Measurements from ENCODE around the gene PPP1R9A.

The PPP1R9A gene

DNA sequence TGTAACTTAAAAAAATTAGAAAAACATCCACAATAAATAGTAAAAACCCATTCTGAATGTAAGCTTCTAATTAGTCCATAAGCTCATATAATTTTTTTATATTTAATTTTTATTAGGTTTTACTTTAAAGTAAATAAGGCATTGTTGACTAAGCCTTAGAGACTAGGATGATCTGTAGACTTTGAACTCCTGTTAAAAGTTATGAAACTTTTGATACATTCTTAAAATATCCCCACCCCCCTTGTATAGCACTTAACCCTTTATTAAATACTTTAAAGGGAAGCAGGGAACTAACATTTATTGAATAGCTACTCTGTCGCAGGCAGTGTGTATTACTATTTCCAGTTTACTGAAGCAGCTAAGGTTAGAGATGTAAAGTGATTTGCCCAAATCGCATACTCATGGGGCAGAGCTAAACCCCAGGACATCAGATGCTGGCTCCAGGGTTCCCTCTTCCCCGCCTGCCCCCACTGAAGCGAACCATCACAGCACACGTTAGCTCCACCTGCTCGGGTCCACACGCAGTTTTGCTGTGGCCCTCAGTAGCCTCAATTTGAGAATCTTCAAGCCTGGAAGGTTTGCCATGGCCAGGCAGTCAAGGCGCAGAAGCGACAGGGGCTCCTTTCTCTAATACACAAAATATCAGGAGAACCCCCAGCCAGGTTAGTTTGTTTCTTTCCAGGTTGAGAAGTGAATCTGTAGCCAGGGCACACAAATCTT, 416.2 kb downstream of the PPP1R9A start:
- no peak overlapping the region for H3K4me2 ChIP-seq (ENCODE audit: insufficient read depth, low read length, poor library complexity, severe bottlenecking)
- H3K27me3 ChIP-seq (ENCODE audit: control insufficient read depth in 3 of 3, insufficient read depth in 3 of 3, low read depth in 1 of 3, low read length in 3 of 3) = no peaks in the 10 kb centered on the region
- no peak overlapping the region for H3K4ac ChIP-seq (ENCODE audit: low read length)
- H3K4me1 ChIP-seq (ENCODE audit: control insufficient read depth in 2 of 2, insufficient read depth in 1 of 2, low read depth in 1 of 2, low read length in 2 of 2) = no peaks in the 10 kb centered on the region
- no peak overlapping the region for H3K18ac ChIP-seq (ENCODE audit: low read length)
- no peak overlapping the region for H4K8ac ChIP-seq (ENCODE audit: low read depth, low read length)
- H3K4me3 ChIP-seq (ENCODE audit: low read length in 2 of 2) = no peak overlapping the region
- no peak overlapping the region for H2AFZ ChIP-seq (ENCODE audit: low read length)
- no peaks in the 10 kb centered on the region for H3K36me3 ChIP-seq (replicated peaks in 1 of 2; ENCODE audit: control insufficient read depth in 2 of 2, insufficient read depth in 2 of 2, low read length in 2 of 2)
- no peak overlapping the region for H3K9ac ChIP-seq (ENCODE audit: low read depth, low read length, poor library complexity)
- peaks cover 0 to 3% of the 10 kb centered on the region in 2 donors for H3K9me3 ChIP-seq (replicated peaks in 1 of 2; ENCODE audit: control insufficient read depth in 2 of 2, insufficient read depth in 1 of 2, low read depth in 1 of 2, low read length in 2 of 2)
- no peak overlapping the region for H3K27ac ChIP-seq (replicated peaks; ENCODE audit: low read length)
- no peak for DNase-seq (ENCODE audit: low spot score)
- H3K79me1 ChIP-seq (ENCODE audit: low read depth, low read length) = no peaks in the 10 kb centered on the region
- H4K91ac ChIP-seq (ENCODE audit: low read depth, low read length, poor library complexity) = no peak overlapping the region
- no peak overlapping the region for H3K23ac ChIP-seq (ENCODE audit: low read depth, low read length, poor library complexity)
- H2BK5ac ChIP-seq (ENCODE audit: low read length) = no peak overlapping the region
- H2BK12ac ChIP-seq (ENCODE audit: low read length) = no peak overlapping the region
- no peak overlapping the region for H2BK120ac ChIP-seq (ENCODE audit: low read depth, low read length)
- H2BK15ac ChIP-seq (ENCODE audit: low read length) = no peak overlapping the region
- no CpG with 5 or more reads among the region's 9 CpGs for WGBS, 2 donors (ENCODE audit: extremely low coverage in 2 of 2, insufficient read length in 2 of 2, insufficient replicate concordance in 1 of 2)
- H2AK5ac ChIP-seq (ENCODE audit: low read depth, low read length) = no peak overlapping the region
- no peak overlapping the region for H3K14ac ChIP-seq (ENCODE audit: low read length)

DNA sequence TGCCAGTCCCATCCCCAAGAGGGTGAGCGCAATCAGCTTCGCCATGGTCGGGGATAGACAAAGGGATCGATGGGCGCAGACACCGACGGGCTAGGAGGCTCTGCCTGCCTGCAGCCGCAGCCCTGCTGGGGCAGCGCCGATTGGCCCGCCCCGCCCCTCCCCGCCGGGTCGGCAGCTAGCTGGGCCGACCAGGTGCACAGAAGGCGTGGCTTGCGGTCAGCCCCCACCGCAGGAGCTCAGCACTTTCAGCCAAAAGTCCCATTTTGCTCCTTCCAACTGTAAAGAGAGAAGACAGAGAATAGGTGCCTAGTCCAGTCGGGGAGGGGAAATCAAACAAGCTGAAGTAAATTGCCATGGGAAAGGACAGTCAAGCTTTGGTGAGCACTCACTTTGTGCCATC, 417.0 kb downstream of the PPP1R9A start, which contains the start of gene PON1:
TSS of gene PON1 (minus strand) at position 102 of the 400 bp plus-strand sequence. CDS start at position 45, 57 bp downstream.
- Histone ChIP-seq H2BK120ac (ENCODE audit: low read depth, low read length) (no peak within 1 kb of the TSS), H3K36me3 (replicated peaks in 1 of 2; ENCODE audit: control insufficient read depth in 2 of 2, insufficient read depth in 2 of 2, low read length in 2 of 2) (no peaks in the 10 kb centered on the region), H3K4me2 (ENCODE audit: insufficient read depth, low read length, poor library complexity, severe bottlenecking) (no peak within 1 kb of the TSS), H2BK5ac (ENCODE audit: low read length) (no peak within 1 kb of the TSS), H3K4ac (ENCODE audit: low read length) (no peak within 1 kb of the TSS), H2AK5ac (ENCODE audit: low read depth, low read length) (no peak within 1 kb of the TSS), H3K23ac (ENCODE audit: low read depth, low read length, poor library complexity) (peak within 1 kb of the TSS; percentile 17), H3K4me1 (ENCODE audit: control insufficient read depth in 2 of 2, insufficient read depth in 1 of 2, low read depth in 1 of 2, low read length in 2 of 2) (no peaks in the 10 kb centered on the region), H4K91ac (ENCODE audit: low read depth, low read length, poor library complexity) (no peak within 1 kb of the TSS), H4K8ac (ENCODE audit: low read depth, low read length) (no peak within 1 kb of the TSS), H3K4me3 (ENCODE audit: low read length in 2 of 2) (no peak within 1 kb of the TSS), H3K79me1 (ENCODE audit: low read depth, low read length) (no peaks in the 10 kb centered on the region), H3K27me3 (ENCODE audit: control insufficient read depth in 3 of 3, insufficient read depth in 3 of 3, low read depth in 1 of 3, low read length in 3 of 3) (no peaks in the 10 kb centered on the region), H2AFZ (ENCODE audit: low read length) (no peak within 1 kb of the TSS), H3K14ac (ENCODE audit: low read length) (no peak within 1 kb of the TSS), H2BK12ac (ENCODE audit: low read length) (no peak within 1 kb of the TSS), H3K27ac (replicated peaks; ENCODE audit: low read length) (no peak within 1 kb of the TSS), H3K9me3 (replicated peaks in 1 of 2; ENCODE audit: control insufficient read depth in 2 of 2, insufficient read depth in 1 of 2, low read depth in 1 of 2, low read length in 2 of 2) (peaks cover 0 to 3% of the 10 kb centered on the region in 2 donors), H3K18ac (ENCODE audit: low read length) (peak within 1 kb of the TSS; percentile 60), H2BK15ac (ENCODE audit: low read length) (peak within 1 kb of the TSS; percentile 33), H3K9ac (ENCODE audit: low read depth, low read length, poor library complexity) (no peak within 1 kb of the TSS)
- no CpG with 5 or more reads among the region's 20 CpGs for WGBS, 2 donors (ENCODE audit: extremely low coverage in 2 of 2, insufficient read length in 2 of 2, insufficient replicate concordance in 1 of 2)
- no peak for DNase-seq (ENCODE audit: low spot score)

DNA sequence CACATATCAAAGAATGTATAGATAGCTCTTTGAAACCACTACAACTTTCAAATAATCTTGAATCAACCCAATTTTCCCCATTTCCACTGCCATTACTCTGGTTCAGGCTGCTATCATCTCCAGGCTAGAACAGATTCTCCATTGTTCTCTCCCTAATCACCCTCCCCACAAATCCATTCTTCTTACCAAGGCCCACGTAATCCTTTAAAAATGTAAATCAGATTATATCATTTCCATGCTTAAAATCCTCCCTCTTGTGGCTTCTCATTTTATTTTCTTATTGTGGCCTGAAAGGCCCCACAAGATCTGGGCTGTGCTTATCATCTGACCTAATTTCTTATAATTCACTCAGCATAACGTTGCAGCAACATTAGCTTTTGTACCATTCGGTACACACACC, 420.0 kb downstream of the PPP1R9A start:
- Histone ChIP-seq H3K9me3 (replicated peaks in 1 of 2; ENCODE audit: control insufficient read depth in 2 of 2, insufficient read depth in 1 of 2, low read depth in 1 of 2, low read length in 2 of 2) (peaks cover 0 to 3% of the 10 kb centered on the region in 2 donors), H3K36me3 (replicated peaks in 1 of 2; ENCODE audit: control insufficient read depth in 2 of 2, insufficient read depth in 2 of 2, low read length in 2 of 2) (no peaks in the 10 kb centered on the region), H3K4me2 (ENCODE audit: insufficient read depth, low read length, poor library complexity, severe bottlenecking) (no peak overlapping the region), H3K27ac (replicated peaks; ENCODE audit: low read length) (no peak overlapping the region), H2AFZ (ENCODE audit: low read length) (no peak overlapping the region), H3K4ac (ENCODE audit: low read length) (no peak overlapping the region), H3K27me3 (ENCODE audit: control insufficient read depth in 3 of 3, insufficient read depth in 3 of 3, low read depth in 1 of 3, low read length in 3 of 3) (no peaks in the 10 kb centered on the region), H3K18ac (ENCODE audit: low read length) (no peak overlapping the region), H3K14ac (ENCODE audit: low read length) (no peak overlapping the region), H2BK12ac (ENCODE audit: low read length) (no peak overlapping the region), H2BK120ac (ENCODE audit: low read depth, low read length) (no peak overlapping the region), H3K4me3 (ENCODE audit: low read length in 2 of 2) (no peak overlapping the region), H3K4me1 (ENCODE audit: control insufficient read depth in 2 of 2, insufficient read depth in 1 of 2, low read depth in 1 of 2, low read length in 2 of 2) (peaks cover 0 to 3% of the 10 kb centered on the region in 2 donors), H4K91ac (ENCODE audit: low read depth, low read length, poor library complexity) (no peak overlapping the region), H3K23ac (ENCODE audit: low read depth, low read length, poor library complexity) (no peak overlapping the region), H3K9ac (ENCODE audit: low read depth, low read length, poor library complexity) (no peak overlapping the region), H3K79me1 (ENCODE audit: low read depth, low read length) (no peaks in the 10 kb centered on the region), H2BK5ac (ENCODE audit: low read length) (no peak overlapping the region), H2AK5ac (ENCODE audit: low read depth, low read length) (no peak overlapping the region), H2BK15ac (ENCODE audit: low read length) (no peak overlapping the region), H4K8ac (ENCODE audit: low read depth, low read length) (no peak overlapping the region)
- no peak for DNase-seq (ENCODE audit: low spot score)
- 100% methylated on average over 1 of the region's 3 CpGs; no CpG with 5 or more reads in 1 of the 2 donors for WGBS, 2 donors (ENCODE audit: extremely low coverage in 2 of 2, insufficient read length in 2 of 2, insufficient replicate concordance in 1 of 2)

DNA sequence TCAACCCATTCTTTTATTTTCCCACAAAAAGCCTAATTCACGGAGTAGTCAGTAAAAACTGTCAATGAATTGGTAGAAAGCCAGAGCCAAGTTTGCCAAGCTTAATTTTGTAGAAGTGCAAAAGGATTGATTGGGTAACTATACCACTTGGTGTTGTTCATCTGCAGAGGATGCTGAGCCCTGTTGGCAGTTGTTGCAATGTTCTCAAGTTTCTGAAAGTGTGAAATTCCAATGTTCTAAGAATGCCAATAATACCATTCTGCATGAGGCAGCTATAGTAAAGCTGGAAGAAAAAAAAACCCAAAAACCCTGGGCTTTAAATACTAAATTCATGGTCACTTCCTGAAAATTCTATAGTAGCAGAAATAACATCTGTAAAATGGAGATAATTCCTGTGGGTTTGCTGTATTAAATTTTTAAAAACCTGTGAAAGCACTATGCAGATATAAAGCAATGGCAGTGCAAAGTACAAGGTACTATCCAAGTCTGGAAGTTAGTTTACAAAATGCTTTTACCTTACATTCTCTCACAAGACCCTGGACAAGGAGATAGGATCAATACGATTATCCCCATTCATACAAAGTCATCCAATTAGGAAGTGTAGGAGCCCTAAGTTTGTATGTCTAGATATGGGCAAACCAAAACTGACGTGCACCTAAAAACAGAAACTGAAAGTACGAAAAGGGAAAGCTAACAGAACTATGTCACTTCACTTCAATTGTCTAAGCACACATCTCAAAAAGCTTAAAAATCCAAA, 423.0 kb downstream of the PPP1R9A start:
- Histone ChIP-seq H3K79me1 (ENCODE audit: low read depth, low read length) (no peaks in the 10 kb centered on the region), H2BK120ac (ENCODE audit: low read depth, low read length) (no peak overlapping the region), H3K9me3 (replicated peaks in 1 of 2; ENCODE audit: control insufficient read depth in 2 of 2, insufficient read depth in 1 of 2, low read depth in 1 of 2, low read length in 2 of 2) (peaks cover 0 to 3% of the 10 kb centered on the region in 2 donors), H2BK5ac (ENCODE audit: low read length) (no peak overlapping the region), H2AFZ (ENCODE audit: low read length) (peak overlapping the region; percentile 40), H4K91ac (ENCODE audit: low read depth, low read length, poor library complexity) (no peak overlapping the region), H3K4me2 (ENCODE audit: insufficient read depth, low read length, poor library complexity, severe bottlenecking) (no peak overlapping the region), H3K18ac (ENCODE audit: low read length) (no peak overlapping the region), H2BK12ac (ENCODE audit: low read length) (no peak overlapping the region), H3K27me3 (ENCODE audit: control insufficient read depth in 3 of 3, insufficient read depth in 3 of 3, low read depth in 1 of 3, low read length in 3 of 3) (no peaks in the 10 kb centered on the region), H3K14ac (ENCODE audit: low read length) (no peak overlapping the region), H3K23ac (ENCODE audit: low read depth, low read length, poor library complexity) (no peak overlapping the region), H3K27ac (replicated peaks; ENCODE audit: low read length) (no peak overlapping the region), H2AK5ac (ENCODE audit: low read depth, low read length) (no peak overlapping the region), H3K4me3 (ENCODE audit: low read length in 2 of 2) (no peak overlapping the region), H3K36me3 (replicated peaks in 1 of 2; ENCODE audit: control insufficient read depth in 2 of 2, insufficient read depth in 2 of 2, low read length in 2 of 2) (no peaks in the 10 kb centered on the region), H3K4ac (ENCODE audit: low read length) (no peak overlapping the region), H3K9ac (ENCODE audit: low read depth, low read length, poor library complexity) (no peak overlapping the region), H2BK15ac (ENCODE audit: low read length) (no peak overlapping the region), H4K8ac (ENCODE audit: low read depth, low read length) (no peak overlapping the region), H3K4me1 (ENCODE audit: control insufficient read depth in 2 of 2, insufficient read depth in 1 of 2, low read depth in 1 of 2, low read length in 2 of 2) (peaks cover 0 to 3% of the 10 kb centered on the region in 2 donors)
- DNase-seq (ENCODE audit: low spot score) = no peak
- WGBS, 2 donors (ENCODE audit: extremely low coverage in 2 of 2, insufficient read length in 2 of 2, insufficient replicate concordance in 1 of 2) = no CpG with 5 or more reads among the region's 4 CpGs
